Adrenal gland (tissue), 5 donors: ENCODE results near the gene FAM50B.

Experiments used
- CTCF ChIP-seq, 6 experiments: fragments of 450-650 bp in 4 of 6; fragments of 200-600 bp in 2 of 6; sonication (generic) in 1 of 6; IDR thresholded peaks; 1 replicate in 5 of 6; 2 replicates in 1 of 6; pipeline versions ENCODE4 v1.5.1 to v1.8.0; 2016 to 2021; ENCODE audit warnings: antibody characterized with exemption in 6 of 6, mild to moderate bottlenecking in 2 of 6, moderate library complexity in 1 of 6
- POLR2A ChIP-seq, 2 donors: fragments of 450-650 bp; IDR thresholded peaks; one replicate each; pipeline ENCODE4 v1.6.1; 2017; ENCODE audit warnings: antibody characterized with exemption in 2 of 2, mild to moderate bottlenecking in 2 of 2, moderate library complexity in 1 of 2
- donor health status: DM: no; HTN: no; CAD: no.

- TF ChIP-seq CTCF (IDR thresholded peaks at IDR 0.05), result no peak
- TF ChIP-seq POLR2A (IDR thresholded peaks at IDR 0.05), result peak in 1 of 2 donors; percentile 33
Measured at GRCh38 chr6:3808759-3809514, 40.2 kb upstream of the FAM50B start.
